Upper lobe of right lung (tissue), 1 donor: ENCODE measurements around the gene HIBADH. TPM values are rescaled to one million over a fixed set of nuclear protein-coding genes. Genes with fewer than 3 reads are reported as not detected.
A peak's percentile ranks its signal among the peaks of the same experiment; 100 is the strongest.

Source experiments
- ATAC-seq: fragments of 200-7000 bp; cut with Tn5 transposase; one replicate; pipeline ENCODE4 v1.9.1; 2020; ENCODE audit warnings: mild to moderate bottlenecking, moderate library complexity
- DNase-seq: peaks from one replicate; pipeline ENCODE4 v3.0.0-alpha.2; 2020
- H3K27ac ChIP-seq: fragments of 200-600 bp; one replicate; pipeline ENCODE4 v1.8.0; 2022
- H3K27me3 ChIP-seq: fragments of 200-600 bp; one replicate; pipeline ENCODE4 v1.8.0; 2022; ENCODE audit warnings: mild to moderate bottlenecking
- H3K36me3 ChIP-seq: fragments of 200-600 bp; one replicate; pipeline ENCODE4 v1.8.0; 2022
- H3K4me1 ChIP-seq: fragments of 200-600 bp; one replicate; pipeline ENCODE4 v1.8.0; 2022
- H3K4me3 ChIP-seq: fragments of 200-600 bp; one replicate; pipeline ENCODE4 v1.8.0; 2022; ENCODE audit warnings: mild to moderate bottlenecking
- H3K9me3 ChIP-seq: fragments of 200-600 bp; one replicate; pipeline ENCODE4 v1.8.0; 2022
- CTCF ChIP-seq: fragments of 200-600 bp; IDR thresholded peaks from one replicate; pipeline ENCODE4 v1.8.0; 2022; ENCODE audit warnings: antibody characterized with exemption
- intact Hi-C: fragments of 100-400 bp; cut with DNase I; formaldehyde crosslinking; loops from one replicate; pipeline ENCODE4 v1.11.0; 2022
- total RNA-seq: library from RNA; stranded (reverse); fragmentation: NEBNext Ultra II Directional; extraction: Animal tissue kit (Norgen Biotek cat#: 25700); gene quantifications from one replicate; pipeline ENCODE4 v1.2.1, GENCODE V29; 2021
- donor health status: DM: no; HTN: yes; CAD: no; lungs with severe emphysema.

HIBADH gene
- total RNA-seq, 1 donor from 2014 or later, result 23.7 TPM

DNA sequence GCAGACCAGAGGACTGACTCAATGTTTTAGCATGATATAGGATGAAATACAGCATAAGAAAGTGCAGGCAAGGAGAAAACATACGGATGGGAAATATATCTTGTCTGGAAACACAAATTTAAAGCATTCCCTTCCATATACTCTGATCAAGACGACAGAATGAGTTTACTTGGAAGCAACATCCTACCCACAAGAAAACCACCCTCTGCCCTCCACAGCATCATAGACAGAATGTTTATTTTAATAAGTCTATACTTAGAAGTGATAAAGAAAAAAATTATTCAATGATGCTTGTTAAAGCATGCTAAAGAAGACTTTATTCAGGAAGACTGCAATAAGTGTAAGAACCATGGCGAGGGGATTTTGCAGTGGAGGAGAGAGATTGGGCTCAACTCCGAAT is 32.4 kb upstream of the HIBADH start:
- Histone ChIP-seq H3K4me3 (no peak overlapping the region), H3K36me3 (no peaks in the 10 kb centered on the region), H3K27ac (no peak overlapping the region), H3K9me3 (no peaks in the 10 kb centered on the region), H3K27me3 (no peaks in the 10 kb centered on the region), H3K4me1 (no peaks in the 10 kb centered on the region)
- no peak for DNase-seq
- intact Hi-C loops, result no loop called here
- TF ChIP-seq CTCF, result no peak
- no peak for ATAC-seq

- H3K36me3 ChIP-seq, result no peaks in the 10 kb centered on the region
- H3K9me3 ChIP-seq, result no peaks in the 10 kb centered on the region
- no peak overlapping the region for H3K4me3 ChIP-seq
- no peaks in the 10 kb centered on the region for H3K27me3 ChIP-seq
- ATAC-seq (peak; percentile 72), DNase-seq (no peak)
- intact Hi-C loops, result no loop called here
- no peak overlapping the region for H3K27ac ChIP-seq
- no peak for TF ChIP-seq CTCF
- no peaks in the 10 kb centered on the region for H3K4me1 ChIP-seq
Measured at GRCh38 chr7:27693794-27694193, 31.1 kb upstream of the HIBADH start.

GRCh38 chr7:27690649-27691048 is 28.0 kb upstream of the HIBADH start:
- H3K4me1 ChIP-seq, result no peaks in the 10 kb centered on the region
- no peak overlapping the region for H3K4me3 ChIP-seq
- DNase-seq, result no peak
- no peak overlapping the region for H3K27ac ChIP-seq
- H3K27me3 ChIP-seq, result no peaks in the 10 kb centered on the region
- H3K9me3 ChIP-seq, result no peaks in the 10 kb centered on the region
- no peak for ATAC-seq
- no peaks in the 10 kb centered on the region for H3K36me3 ChIP-seq
- intact Hi-C loops, result no loop called here
- no peak for TF ChIP-seq CTCF

GRCh38 chr7:27689591-27690164 is 27.0 kb upstream of the HIBADH start:
- no peak overlapping the region for H3K27ac ChIP-seq
- no peaks in the 10 kb centered on the region for H3K4me1 ChIP-seq
- H3K9me3 ChIP-seq, result no peaks in the 10 kb centered on the region
- ATAC-seq (peak; percentile 84), DNase-seq (no peak)
- no peaks in the 10 kb centered on the region for H3K36me3 ChIP-seq
- intact Hi-C loops, result no loop called here
- H3K4me3 ChIP-seq, result no peak overlapping the region
- H3K27me3 ChIP-seq, result no peaks in the 10 kb centered on the region
- peak; percentile 38 for TF ChIP-seq CTCF

DNA sequence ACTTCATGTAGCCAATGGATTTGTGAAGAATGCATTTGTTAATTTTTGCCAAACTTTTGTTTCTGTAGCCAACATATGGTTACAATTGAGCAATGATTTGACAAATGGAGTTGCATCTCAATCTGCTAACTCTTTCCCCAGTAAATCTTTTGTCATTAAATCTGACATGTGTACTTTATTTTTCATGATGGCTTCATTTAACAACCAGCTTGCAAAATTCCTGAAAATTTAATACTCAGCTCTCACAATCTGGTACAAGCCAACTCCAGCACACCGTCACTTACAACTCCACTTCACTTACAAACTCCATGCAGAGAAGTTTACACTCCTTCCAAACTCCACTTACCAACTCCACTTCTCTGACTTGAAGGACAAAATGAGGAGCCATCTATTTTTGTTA is 26.5 kb upstream of the HIBADH start:
- no peak overlapping the region for H3K4me3 ChIP-seq
- H3K36me3 ChIP-seq, result no peaks in the 10 kb centered on the region
- H3K4me1 ChIP-seq, result no peaks in the 10 kb centered on the region
- H3K27me3 ChIP-seq, result no peaks in the 10 kb centered on the region
- no peak for DNase-seq
- no peak for TF ChIP-seq CTCF
- ATAC-seq, result no peak
- H3K27ac ChIP-seq, result no peak overlapping the region
- H3K9me3 ChIP-seq, result no peaks in the 10 kb centered on the region
- intact Hi-C loops, result no loop called here

DNA sequence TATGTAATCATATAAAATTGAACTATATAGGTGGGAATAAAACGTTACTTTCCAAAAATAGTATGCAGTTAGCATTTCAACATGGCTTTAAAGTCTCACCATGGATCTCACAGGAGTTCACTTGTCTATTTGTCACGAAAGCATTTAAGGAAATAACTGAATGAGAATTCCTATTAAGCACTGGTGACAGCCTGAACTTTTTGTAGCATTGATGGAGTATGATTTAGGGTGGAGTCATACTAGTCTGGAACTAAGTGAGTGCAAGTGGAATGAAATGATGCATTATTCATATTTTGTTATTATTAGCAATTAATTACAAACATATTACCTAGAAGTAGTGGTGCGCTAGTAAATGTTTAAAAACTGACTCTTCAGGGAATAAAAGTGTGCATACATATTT is 26.0 kb upstream of the HIBADH start:
- DNase-seq, result no peak
- TF ChIP-seq CTCF, result no peak
- Histone ChIP-seq H3K4me3 (no peak overlapping the region), H3K9me3 (no peaks in the 10 kb centered on the region), H3K27me3 (no peaks in the 10 kb centered on the region), H3K27ac (no peak overlapping the region), H3K4me1 (no peaks in the 10 kb centered on the region), H3K36me3 (no peaks in the 10 kb centered on the region)
- intact Hi-C loops, result no loop called here
- no peak for ATAC-seq
